ENCODE data around the gene ZNRF1.

GRCh38 chr16:74995986-74996385 lies 2.8 kb upstream of the ZNRF1 start:
- TF ChIP-seq POLR2AphosphoS5 (IDR thresholded peaks at IDR 0.05) = no peak
- TF ChIP-seq CTCF (IDR thresholded peaks at IDR 0.05) = no peak
